HL-60/S4 treated with phorbol 12-myristate 13-acetate at 8.2 ng/mL for 4 days and 3 days (cell line): ENCODE measurements around the gene UBA5.

Experiments
- in situ Hi-C: fragments of 300-500 bp; cut with MboI; formaldehyde crosslinking; loops from 2 replicates; pipeline ENCODE4 v1.15.0; 2022; ENCODE audit warnings: low sequenced_read_pairs

UBA5 gene

GRCh38 chr3:132710311-132710710 is 50.2 kb downstream of the UBA5 start:
- in situ Hi-C loops: loop anchor here (25.0 kb wide), 1 partner anchor 927 kb away; no protein-coding TSS in a partner anchor

DNA sequence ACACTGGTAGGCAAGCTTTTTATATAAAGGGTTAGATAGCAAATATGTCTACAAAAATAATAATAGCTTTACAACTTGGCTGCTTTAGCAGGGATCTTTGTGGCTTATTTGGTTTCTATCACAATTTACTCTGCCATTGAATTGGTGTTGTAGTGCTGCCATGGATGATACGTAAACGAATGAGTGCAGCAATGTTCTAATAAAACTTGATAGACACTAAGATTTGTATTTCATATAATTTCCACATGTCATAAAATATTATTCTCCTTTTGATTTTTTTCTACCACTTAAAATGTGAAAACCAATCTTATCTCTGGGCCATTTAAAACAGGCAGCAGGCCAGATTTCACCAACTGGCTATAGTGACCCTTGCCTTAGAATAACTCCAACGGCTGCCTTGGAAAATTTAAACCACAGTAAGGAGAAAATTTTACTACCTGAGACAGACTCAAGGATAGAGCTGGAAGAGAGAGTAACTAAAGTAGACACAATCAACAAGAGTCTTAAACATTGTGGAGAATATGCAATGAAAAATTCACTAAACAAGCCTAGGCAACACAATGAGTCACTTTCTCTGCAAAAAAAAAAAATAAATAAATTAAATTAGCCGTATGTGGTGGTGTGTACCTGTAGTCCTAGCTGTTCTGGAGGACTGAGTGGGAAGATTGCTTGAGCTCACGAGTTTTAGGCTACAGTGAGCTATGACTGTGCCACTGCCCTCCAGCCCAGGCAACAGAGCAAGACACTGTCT is 54.0 kb downstream of the UBA5 start:
- in situ Hi-C loops: loop anchor here (25.0 kb wide), 1 partner anchor 923 kb away; no protein-coding TSS in a partner anchor

DNA sequence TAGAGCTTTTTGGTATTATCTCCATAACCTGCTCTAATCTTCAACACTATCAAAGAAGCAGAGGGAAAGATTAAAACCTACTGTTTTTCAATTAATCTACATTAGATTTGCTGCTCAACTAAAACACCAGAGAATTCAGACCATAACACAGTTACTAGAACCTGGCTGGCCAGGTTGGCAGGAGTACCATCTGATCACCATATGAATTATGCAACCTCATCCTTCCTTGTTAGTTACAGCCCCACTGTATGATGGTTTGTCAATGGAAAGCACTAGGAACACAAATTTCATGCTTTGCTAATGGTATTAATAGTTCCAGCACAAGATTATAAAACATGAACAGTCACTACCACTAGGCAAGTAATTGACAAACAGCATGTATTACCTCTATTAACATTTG is 56.2 kb downstream of the UBA5 start:
- in situ Hi-C loops: loop anchor here (25.0 kb wide), 1 partner anchor 921 kb away; no protein-coding TSS in a partner anchor

DNA sequence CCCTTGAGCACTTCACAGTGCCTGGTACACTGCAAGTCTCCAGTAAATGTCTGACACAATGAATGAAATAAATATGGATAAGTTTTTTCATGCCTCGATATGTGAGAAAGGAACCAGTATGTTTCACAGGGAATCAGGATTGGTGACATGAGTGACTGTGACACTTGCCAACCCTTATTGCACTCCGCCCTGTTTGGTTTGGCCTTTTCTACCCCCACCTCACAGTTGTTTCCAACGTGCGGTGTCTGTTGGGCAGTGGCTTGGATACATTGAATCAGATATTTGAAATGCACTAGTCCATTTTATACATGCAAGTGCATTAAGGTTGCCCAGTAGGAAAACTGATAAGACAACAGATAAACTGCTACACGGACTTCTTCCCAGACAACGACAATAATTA is 60.1 kb downstream of the UBA5 start:
- in situ Hi-C loops: loop anchor here (25.0 kb wide), 1 partner anchor 917 kb away; no protein-coding TSS in a partner anchor

GRCh38 chr3:132721479-132722164 is 61.5 kb downstream of the UBA5 start:
- in situ Hi-C loops: loop anchor here (25.0 kb wide), 1 partner anchor 916 kb away; no protein-coding TSS in a partner anchor

DNA sequence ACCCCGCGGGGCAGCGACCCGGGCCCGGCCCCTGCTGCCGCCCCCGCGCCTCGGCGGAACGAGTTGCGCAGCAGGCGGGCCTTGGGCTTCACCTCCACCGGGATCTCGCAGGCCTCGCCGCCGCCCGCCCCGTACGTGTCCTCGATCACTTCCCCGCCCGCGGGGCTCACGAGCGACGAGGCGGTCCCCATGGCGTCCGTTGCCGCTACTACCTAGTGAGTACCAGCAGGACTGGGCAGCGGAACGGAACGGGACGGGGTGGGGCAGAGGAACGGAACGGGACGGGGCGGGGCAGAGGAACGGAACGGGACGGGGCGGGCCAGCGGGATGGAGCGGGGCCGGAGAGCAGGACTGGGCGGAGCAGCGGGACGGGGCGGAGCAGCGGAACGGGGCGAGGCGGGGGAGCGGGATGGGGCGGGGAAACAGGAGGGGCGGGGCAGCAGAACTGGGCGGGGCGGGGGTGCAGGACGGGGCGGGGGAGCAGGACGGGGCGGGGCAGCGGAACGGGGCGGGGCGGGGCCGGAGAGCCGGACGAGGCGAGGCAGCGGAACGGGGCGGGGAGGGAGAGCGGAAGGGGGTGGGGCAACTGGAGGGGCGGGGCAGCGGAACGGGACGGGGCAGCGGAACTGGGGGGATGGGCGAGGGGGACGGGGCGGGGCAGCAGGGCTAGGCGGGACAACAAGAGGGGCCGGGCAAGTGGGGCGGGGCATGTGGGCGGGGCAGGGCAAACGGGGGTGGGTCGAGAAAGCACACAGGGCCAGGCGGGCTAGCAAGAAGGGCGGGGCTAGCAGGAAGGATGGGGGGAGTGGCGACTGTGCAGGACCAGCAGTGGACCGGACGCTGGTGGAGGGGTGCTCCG is 62.3 kb downstream of the UBA5 start, which contains the start of gene NPHP3:
Gene NPHP3, minus strand, starts transcription at position 245 of the 859 bp plus-strand sequence. Its CDS starts 54 bp downstream, at position 191.
- in situ Hi-C loops: loop anchor here (25.0 kb wide), 1 partner anchor 915 kb away; no protein-coding TSS in a partner anchor

- in situ Hi-C loops: loop anchor here (25.0 kb wide), 1 partner anchor 914 kb away; no protein-coding TSS in a partner anchor
Measured at GRCh38 chr3:132723024-132723950, 63.2 kb downstream of the UBA5 start.

- in situ Hi-C loops: loop anchor here (25.0 kb wide), 1 partner anchor 661 kb away; no protein-coding TSS in a partner anchor
Measured at GRCh38 chr3:132726341-132726823, 66.3 kb downstream of the UBA5 start.
